Activated naive CD4-positive, alpha-beta T cell treated with anti-CD3 and anti-CD28 coated beads for 36 hours (primary cell): ENCODE results near the gene GOLGA8K. TPM values are rescaled to one million over a fixed set of nuclear protein-coding genes. Genes with fewer than 3 reads are reported as not detected.
"Not testable (repeated sequence)": the region's sequence is repeated elsewhere in the genome, so short reads cannot be mapped to it uniquely, and the experiment has no call there.

Experiments used
- CTCF ChIA-PET: fragments of 350-600 bp; sonication (Branson Sonifier 250); formaldehyde crosslinking; loops from one replicate; lab custom pipeline; 2021; ENCODE audit warnings: antibody characterized with exemption; lab: Charles Lee
- DNase-seq: peaks from one replicate; pipeline ENCODE4 v3.0.0-alpha.2; 2020
- H3K27ac Mint-ChIP-seq: one replicate; pipeline ENCODE4 v1.8.0; 2021; ENCODE audit warnings: mild to moderate bottlenecking, mixed read lengths
- H3K27me3 Mint-ChIP-seq: one replicate; pipeline ENCODE4 v1.8.0; 2021; ENCODE audit warnings: low read depth, mixed read lengths
- H3K36me3 Mint-ChIP-seq: one replicate; pipeline ENCODE4 v1.8.0; 2021; ENCODE audit warnings: low read depth, mixed read lengths
- H3K4me1 Mint-ChIP-seq: one replicate; pipeline ENCODE4 v1.8.0; 2021; ENCODE audit warnings: low read depth, mixed read lengths
- H3K4me3 Mint-ChIP-seq: one replicate; pipeline ENCODE4 v1.8.0; 2021; ENCODE audit warnings: mild to moderate bottlenecking, moderate library complexity, mixed read lengths
- H3K9me3 Mint-ChIP-seq: one replicate; pipeline ENCODE4 v1.8.0; 2021; ENCODE audit warnings: mixed read lengths
- intact Hi-C: fragments of 100-400 bp; cut with micrococcal nuclease; formaldehyde crosslinking; loops from one replicate; pipeline ENCODE4 v1.15.1; 2023
- total RNA-seq, 2 experiments: library from RNA; stranded (reverse); gene quantifications; one replicate each; pipeline ENCODE4 v1.2.3, GENCODE V29; 2021

GOLGA8K gene
- not detected for total RNA-seq

DNA sequence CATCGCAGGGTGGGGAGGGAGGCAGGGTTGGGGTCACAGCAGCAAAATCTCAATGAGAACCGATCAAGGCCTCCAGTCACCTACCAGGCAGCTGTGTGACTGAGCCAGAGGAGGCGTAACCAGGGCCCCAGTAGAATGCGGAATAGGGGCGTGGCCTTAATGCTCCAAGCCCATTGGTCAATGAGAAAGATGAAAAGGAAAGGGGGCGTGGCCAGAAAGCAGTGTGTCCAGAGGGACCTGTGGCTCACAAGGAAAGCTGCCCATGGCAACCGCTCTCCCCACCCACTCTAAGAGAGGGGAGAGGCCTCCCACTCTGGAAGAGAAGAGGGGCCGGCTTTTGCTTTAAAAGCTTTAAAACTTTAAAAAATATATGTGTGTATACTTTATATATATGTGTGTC, at the start of gene GOLGA8K:
Gene GOLGA8K (minus strand): TSS at position 101 of the 400 bp plus-strand sequence. CDS start 98 bp downstream, at position 3.
- H3K27ac Mint-ChIP-seq, H3K4me3 Mint-ChIP-seq, intact Hi-C loops, H3K36me3 Mint-ChIP-seq, DNase-seq, H3K9me3 Mint-ChIP-seq, H3K4me1 Mint-ChIP-seq, CTCF ChIA-PET, H3K27me3 Mint-ChIP-seq: not testable (repeated sequence)

GRCh38 chr15:32440445-32440977, 37.4 kb upstream of the GOLGA8K start:
- H3K36me3 Mint-ChIP-seq, CTCF ChIA-PET, H3K27ac Mint-ChIP-seq, H3K27me3 Mint-ChIP-seq, H3K4me3 Mint-ChIP-seq, intact Hi-C loops, H3K4me1 Mint-ChIP-seq, DNase-seq, H3K9me3 Mint-ChIP-seq: not testable (repeated sequence)

DNA sequence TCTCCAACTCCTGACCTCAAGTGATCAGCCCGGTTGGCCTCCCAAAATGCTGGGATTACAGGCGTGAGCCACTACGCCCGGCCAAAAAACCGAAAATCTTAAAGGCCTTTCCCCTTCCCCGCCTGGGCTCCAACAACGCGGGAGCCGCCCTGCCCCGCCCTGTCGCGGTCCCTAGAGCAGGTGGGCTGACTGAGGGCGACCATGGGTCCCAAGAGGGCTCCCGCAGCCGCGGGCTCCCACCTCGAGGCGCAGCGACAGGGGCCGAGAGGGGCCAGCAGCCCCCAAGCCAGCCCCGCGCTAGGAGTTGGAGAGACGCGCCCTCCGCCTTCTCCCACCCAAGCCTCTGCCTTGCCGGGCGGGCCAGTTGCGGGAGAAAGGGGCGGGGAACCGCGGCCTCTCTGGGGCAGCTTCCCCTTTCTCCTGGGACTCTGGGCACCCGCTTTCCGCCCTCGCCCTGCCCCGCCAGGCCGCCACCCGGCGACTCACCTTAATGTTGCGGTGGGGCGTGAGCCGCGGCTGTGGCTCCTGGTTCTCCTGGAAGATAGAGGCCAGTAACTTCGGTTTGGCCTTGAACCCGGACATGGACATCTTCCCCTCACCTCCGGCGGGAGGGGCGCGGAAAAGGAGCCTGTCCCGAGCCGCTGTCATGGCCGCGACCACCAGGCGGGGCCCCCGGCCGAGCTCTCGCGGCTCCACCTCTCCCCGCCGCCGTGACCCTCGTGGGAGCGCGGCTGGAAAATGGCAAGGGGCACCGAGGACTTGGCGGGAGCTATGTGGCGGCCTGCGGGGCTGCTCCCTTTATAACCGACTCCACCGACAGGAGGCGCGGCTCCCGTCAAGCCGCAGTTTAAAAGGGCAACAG, 31.2 kb upstream of the GOLGA8K start:
- H3K9me3 Mint-ChIP-seq, DNase-seq, H3K4me1 Mint-ChIP-seq, CTCF ChIA-PET, H3K27ac Mint-ChIP-seq, intact Hi-C loops, H3K4me3 Mint-ChIP-seq, H3K36me3 Mint-ChIP-seq, H3K27me3 Mint-ChIP-seq: not testable (repeated sequence)

DNA sequence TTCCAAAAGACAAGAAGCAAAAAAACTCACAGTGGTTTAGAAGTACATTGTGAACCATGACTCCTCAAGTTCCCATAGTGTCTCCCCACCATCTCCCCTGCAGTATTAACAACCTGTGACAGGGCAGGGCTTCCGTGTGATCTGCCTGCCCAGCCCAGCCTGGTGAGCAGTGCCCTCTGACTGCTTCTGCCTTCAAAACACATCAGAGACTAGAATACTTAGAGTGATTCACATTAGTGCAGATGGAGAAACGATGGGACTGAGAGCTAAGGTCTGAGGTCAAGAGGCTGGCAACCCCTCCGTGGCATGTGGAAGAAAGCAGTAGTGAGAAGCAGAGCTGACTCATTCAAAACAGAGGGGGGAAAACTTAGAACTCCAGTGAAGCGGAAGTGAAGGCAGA, 24.5 kb upstream of the GOLGA8K start:
- H3K27ac Mint-ChIP-seq, intact Hi-C loops, DNase-seq, H3K4me1 Mint-ChIP-seq, H3K36me3 Mint-ChIP-seq, H3K9me3 Mint-ChIP-seq, H3K4me3 Mint-ChIP-seq, CTCF ChIA-PET, H3K27me3 Mint-ChIP-seq: not testable (repeated sequence)

GRCh38 chr15:32426511-32426910, 23.4 kb upstream of the GOLGA8K start:
- H3K4me1 Mint-ChIP-seq, H3K27me3 Mint-ChIP-seq, CTCF ChIA-PET, H3K9me3 Mint-ChIP-seq, H3K4me3 Mint-ChIP-seq, DNase-seq, H3K27ac Mint-ChIP-seq, intact Hi-C loops, H3K36me3 Mint-ChIP-seq: not testable (repeated sequence)

DNA sequence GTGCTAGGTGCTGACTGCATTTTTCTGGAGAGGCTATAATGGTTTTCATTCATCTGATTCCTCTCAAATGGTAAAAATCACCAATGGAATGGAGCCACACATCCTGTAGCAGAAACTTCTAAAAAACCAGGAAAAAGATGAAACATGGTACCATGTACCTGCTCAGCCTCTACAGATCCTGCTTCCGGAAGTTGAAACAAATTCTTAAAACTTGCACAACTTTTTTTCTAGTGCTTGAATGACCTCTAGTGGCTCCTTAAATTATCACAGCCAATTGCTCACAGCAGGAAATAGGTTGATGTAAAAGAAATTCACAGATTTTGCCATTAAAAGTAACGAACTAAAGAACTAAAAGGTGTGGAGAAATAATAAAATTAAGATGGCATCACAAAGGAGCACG, 4.8 kb upstream of the GOLGA8K start:
- H3K4me1 Mint-ChIP-seq, H3K36me3 Mint-ChIP-seq, intact Hi-C loops, H3K4me3 Mint-ChIP-seq, H3K9me3 Mint-ChIP-seq, CTCF ChIA-PET, H3K27me3 Mint-ChIP-seq, DNase-seq, H3K27ac Mint-ChIP-seq: not testable (repeated sequence)

GRCh38 chr15:32396522-32396921, 6.6 kb downstream of the GOLGA8K start:
- intact Hi-C loops, H3K9me3 Mint-ChIP-seq, H3K36me3 Mint-ChIP-seq, H3K27me3 Mint-ChIP-seq, H3K4me3 Mint-ChIP-seq, H3K27ac Mint-ChIP-seq, DNase-seq, H3K4me1 Mint-ChIP-seq, CTCF ChIA-PET: not testable (repeated sequence)

DNA sequence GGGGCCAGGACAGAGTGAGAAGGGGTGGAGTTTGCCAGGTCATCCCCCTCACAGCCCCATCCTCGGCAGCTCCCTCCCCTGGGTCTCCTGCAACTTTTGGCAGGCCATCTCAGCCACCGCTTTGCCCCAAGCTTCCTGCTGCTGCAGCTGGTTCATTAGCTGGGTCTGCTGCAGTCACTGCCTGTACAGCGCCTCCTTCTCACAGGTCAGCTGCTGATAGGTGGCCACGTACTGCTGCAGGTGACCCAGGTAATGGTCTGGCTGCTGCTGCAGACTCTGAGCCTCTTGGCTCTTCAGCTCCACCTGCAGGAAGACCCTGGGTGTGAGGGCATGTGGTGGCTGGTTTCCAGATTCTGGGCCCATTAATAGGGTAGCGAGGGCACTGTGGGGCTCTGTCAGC, 8.3 kb downstream of the GOLGA8K start:
- H3K4me1 Mint-ChIP-seq, H3K36me3 Mint-ChIP-seq: not testable (repeated sequence)

GRCh38 chr15:32388050-32388648, 14.9 kb downstream of the GOLGA8K start:
- H3K27ac Mint-ChIP-seq, H3K4me3 Mint-ChIP-seq, CTCF ChIA-PET, H3K9me3 Mint-ChIP-seq, H3K36me3 Mint-ChIP-seq, DNase-seq, H3K27me3 Mint-ChIP-seq, H3K4me1 Mint-ChIP-seq, intact Hi-C loops: not testable (repeated sequence)

More for the DNA sequence above, 8.3 kb downstream of the GOLGA8K start:
- intact Hi-C loops, H3K27me3 Mint-ChIP-seq, DNase-seq, H3K9me3 Mint-ChIP-seq, CTCF ChIA-PET, H3K4me3 Mint-ChIP-seq, H3K27ac Mint-ChIP-seq: not testable (repeated sequence)

- DNase-seq, H3K4me1 Mint-ChIP-seq, H3K27ac Mint-ChIP-seq, CTCF ChIA-PET, H3K4me3 Mint-ChIP-seq, H3K9me3 Mint-ChIP-seq, intact Hi-C loops, H3K27me3 Mint-ChIP-seq, H3K36me3 Mint-ChIP-seq: not testable (repeated sequence)
Observed at GRCh38 chr15:32385823-32386495, 17.1 kb downstream of the GOLGA8K start.

GRCh38 chr15:32374185-32374584, 28.9 kb downstream of the GOLGA8K start:
- H3K36me3 Mint-ChIP-seq, DNase-seq, H3K27ac Mint-ChIP-seq, H3K9me3 Mint-ChIP-seq, H3K27me3 Mint-ChIP-seq, H3K4me3 Mint-ChIP-seq, CTCF ChIA-PET, intact Hi-C loops, H3K4me1 Mint-ChIP-seq: not testable (repeated sequence)

- CTCF ChIA-PET, H3K9me3 Mint-ChIP-seq, DNase-seq, H3K4me3 Mint-ChIP-seq, H3K27me3 Mint-ChIP-seq, H3K36me3 Mint-ChIP-seq, intact Hi-C loops, H3K27ac Mint-ChIP-seq, H3K4me1 Mint-ChIP-seq: not testable (repeated sequence)
Observed at GRCh38 chr15:32373707-32374106, 29.4 kb downstream of the GOLGA8K start.
